A549 (cell line): ENCODE data around the gene ANO7. TPM values are rescaled to one million over a fixed set of nuclear protein-coding genes. Genes with fewer than 3 reads are reported as not detected.

Experiments used
- ATAC-seq, 2 experiments: fragments of 200-7000 bp in 1 of 2; fragments of >200 bp in 1 of 2; cut with Nextera tagmentation in 1 of 2; cut with Tn5 transposase in 1 of 2; 3 replicates each; pipeline versions ENCODE4 v1.8.0 to v1.9.1; 2018 to 2020; ENCODE audit warnings: mild to moderate bottlenecking in 1 of 2, moderate library complexity in 1 of 2
- CTCF ChIA-PET: fragments of 300-600 bp; sonication (Branson Sonifier 250); formaldehyde crosslinking; extraction: SDS; loops from one replicate; lab custom pipeline; 2021; ENCODE audit warnings: antibody characterized with exemption, inconsistent platforms; lab: Yijun Ruan, JAX
- POLR2A ChIA-PET: fragments of 350-600 bp; formaldehyde crosslinking; extraction: SDS; loops from one replicate; lab custom pipeline; 2021; ENCODE audit warnings: antibody characterized with exemption, inconsistent platforms; lab: Yijun Ruan, JAX
- DNase-seq, 2 experiments: peaks; one replicate each; pipeline versions ENCODE4 v3.0.0 to v3.0.0-alpha.2; 2011 to 2016; ENCODE audit warnings: low read depth in 1 of 2, low spot score in 1 of 2
- FAIRE-seq: peaks from 2 replicates; lab custom pipeline; 2011; peaks lifted over from hg19 to GRCh38; lab: Jason Lieb, UNC
- H3K27ac ChIP-seq, 2 experiments: fragments of >200 bp; sonication (Bioruptor Twin); formaldehyde crosslinking; 3 replicates each; pipeline ENCODE4 v1.5.1; 2016 to 2017
- H3K4me1 ChIP-seq: fragments of >200 bp; sonication (Bioruptor Twin); formaldehyde crosslinking; 3 replicates; pipeline ENCODE4 v1.6.1; 2016
- H3K4me2 ChIP-seq: fragments of >200 bp; sonication (Bioruptor Twin); formaldehyde crosslinking; 3 replicates; pipeline ENCODE4 v1.6.1; 2016
- H3K4me3 ChIP-seq: fragments of >200 bp; sonication (Bioruptor Twin); formaldehyde crosslinking; 3 replicates; pipeline ENCODE4 v1.5.1; 2016
- H3K9me3 ChIP-seq: fragments of >200 bp; sonication (Bioruptor Twin); formaldehyde crosslinking; 3 replicates; pipeline ENCODE4 v1.6.1; 2016
- CBX8 ChIP-seq: fragments of 200-600 bp; sonication (generic); IDR thresholded peaks from 2 replicates; pipeline ENCODE4 v1.6.1; 2016
- E2F6 ChIP-seq: IDR thresholded peaks from 2 replicates; pipeline ENCODE4 v1.6.1; 2012; ENCODE audit warnings: low read depth, borderline replicate concordance
- EP300 ChIP-seq, 2 experiments: fragments of >200 bp; sonication (Bioruptor Twin); formaldehyde crosslinking; IDR thresholded peaks; 2 replicates in 1 of 2; 3 replicates in 1 of 2; pipeline ENCODE4 v1.6.1; 2016 to 2017
- ESRRA ChIP-seq: fragments of 150-350 bp; IDR thresholded peaks from 2 replicates; pipeline ENCODE4 v1.6.1; 2014; ENCODE audit warnings: mild to moderate bottlenecking, low read length, borderline replicate concordance
- HOXB5 ChIP-seq: fragments of 250-450 bp; sonication (Bioruptor Pico); IDR thresholded peaks from 2 replicates; pipeline ENCODE4 v1.5.0; 2020; ENCODE audit warnings: mild to moderate bottlenecking, moderate library complexity
- MAZ ChIP-seq: fragments of 150-350 bp; IDR thresholded peaks from 2 replicates; pipeline ENCODE4 v1.6.1; 2014; ENCODE audit warnings: antibody characterized with exemption, low read depth, low read length, borderline replicate concordance
- NFE2L2 ChIP-seq: fragments of 150-350 bp; conservative IDR thresholded peaks from 2 replicates; pipeline ENCODE4 v1.6.1; 2014; ENCODE audit warnings: low read length
- NPAS2 ChIP-seq: fragments of 250-450 bp; sonication (Bioruptor Pico); IDR thresholded peaks from 2 replicates; pipeline ENCODE4 v1.8.0; 2022; ENCODE audit warnings: mild to moderate bottlenecking, moderate library complexity, borderline replicate concordance
- NR3C1 ChIP-seq: fragments of >200 bp; sonication (Bioruptor Twin); formaldehyde crosslinking; IDR thresholded peaks from 3 replicates; pipeline ENCODE4 v1.6.1; 2017
- PBX3 ChIP-seq: IDR thresholded peaks from 2 replicates; pipeline ENCODE4 v1.6.1; 2012
- PHF8 ChIP-seq: fragments of 200-600 bp; sonication (generic); IDR thresholded peaks from 2 replicates; pipeline ENCODE4 v1.6.1; 2016; ENCODE audit warnings: low read depth, mild to moderate bottlenecking, antibody characterized with exemption, moderate library complexity, borderline replicate concordance
- RFX5 ChIP-seq: fragments of 450-650 bp; IDR thresholded peaks from 2 replicates; pipeline ENCODE4 v1.7.1; 2014; ENCODE audit warnings: antibody characterized with exemption, mild to moderate bottlenecking, moderate library complexity
- RNF2 ChIP-seq: fragments of 200-600 bp; sonication (generic); IDR thresholded peaks from 2 replicates; pipeline ENCODE4 v1.6.1; 2016; ENCODE audit warnings: low read depth, mild to moderate bottlenecking, antibody characterized with exemption, moderate library complexity, borderline replicate concordance
- SMC3 ChIP-seq: fragments of >200 bp; sonication (Bioruptor Twin); formaldehyde crosslinking; IDR thresholded peaks from 3 replicates; pipeline ENCODE4 v1.6.1; 2018; ENCODE audit warnings: inconsistent platforms
- TP53 ChIP-seq: fragments of 250-450 bp; sonication (Bioruptor Pico); IDR thresholded peaks from 2 replicates; pipeline ENCODE4 v1.5.0; 2021; ENCODE audit warnings: mild to moderate bottlenecking, moderate library complexity
- ZNF302 ChIP-seq: fragments of 250-450 bp; sonication (Bioruptor Pico); IDR thresholded peaks from 2 replicates; pipeline ENCODE4 v1.9.0; 2021; ENCODE audit warnings: inconsistent platforms, mild to moderate bottlenecking, moderate library complexity
- ZSCAN20 ChIP-seq: fragments of 250-450 bp; sonication (Bioruptor Pico); IDR thresholded peaks from 2 replicates; pipeline ENCODE4 v1.8.0; 2022; ENCODE audit warnings: mild to moderate bottlenecking, moderate library complexity
- WGBS: methylation state at CpG from one replicate; pipeline ENCODE4 v1.1.6; 2017; ENCODE audit errors: missing lambda C conversion rate; 5-methylcytosine and 5-hydroxymethylcytosine counted together
- polyA plus RNA-seq, 4 experiments: library from polyadenylated mRNA; depleted of rRNA in 3 of 4; stranded (reverse); fragments of >200 nt; fragmentation: RNase III in 1 of 4; extraction: RNeasy Plus Mini Kit Qiagen cat#74134 plus additional on column Dnase treatment in 1 of 4; gene quantifications; 2 replicates in 3 of 4; 3 replicates in 1 of 4; pipeline ENCODE4 v1.2.3, GENCODE V29; 2011 to 2017
- TF ChIP-seq, protein P1 (sequence below): fragments of 200-600 bp; sonication (generic); IDR thresholded peaks from 2 replicates; pipeline ENCODE4 v1.6.1; 2016; ENCODE audit warnings: antibody characterized with exemption, mild to moderate bottlenecking, moderate library complexity
- TF ChIP-seq, protein P2 (sequence below): IDR thresholded peaks from 2 replicates; pipeline ENCODE4 v1.6.1; 2012
- TF ChIP-seq, protein P3 (sequence below): fragments of 150-350 bp; IDR thresholded peaks from 2 replicates; pipeline ENCODE4 v1.6.1; 2014; ENCODE audit warnings: low read depth, mild to moderate bottlenecking, low read length
- TF ChIP-seq, protein P4 (sequence below): fragments of 250-450 bp; sonication (Bioruptor Pico); IDR thresholded peaks from 2 replicates; pipeline ENCODE4 v1.5.0; 2020; ENCODE audit warnings: low read depth, mild to moderate bottlenecking, moderate library complexity

ANO7 gene
- polyA plus RNA-seq, 2 of the 4 experiments (the other 2 are of a cell fraction): 0.92 to 2.7 TPM

- no peak overlapping the region for H3K4me2 ChIP-seq
- H3K27ac ChIP-seq: no peak overlapping the region
- no peaks in the 10 kb centered on the region for H3K4me1 ChIP-seq
- no peak overlapping the region for H3K4me3 ChIP-seq
- ATAC-seq: no peak
- H3K9me3 ChIP-seq: no peaks in the 10 kb centered on the region
- ChIA-PET POLR2A (no interaction called here), CTCF (no interaction called here)
- no peak for DNase-seq
- WGBS: 96% methylated on average over 5 of the region's 6 CpGs
- TF ChIP-seq ESRRA (no peak), MAZ (no peak), PBX3 (no peak), CBX8 (no peak), SMC3 (no peak), ZNF302 (CRISPR knock-in tag) (no peak), NR3C1 (no peak), PHF8 (no peak), RFX5 (no peak), HOXB5 (CRISPR knock-in tag) (no peak), TP53 (CRISPR knock-in tag) (no peak)
- TF ChIP-seq, protein P1, sequence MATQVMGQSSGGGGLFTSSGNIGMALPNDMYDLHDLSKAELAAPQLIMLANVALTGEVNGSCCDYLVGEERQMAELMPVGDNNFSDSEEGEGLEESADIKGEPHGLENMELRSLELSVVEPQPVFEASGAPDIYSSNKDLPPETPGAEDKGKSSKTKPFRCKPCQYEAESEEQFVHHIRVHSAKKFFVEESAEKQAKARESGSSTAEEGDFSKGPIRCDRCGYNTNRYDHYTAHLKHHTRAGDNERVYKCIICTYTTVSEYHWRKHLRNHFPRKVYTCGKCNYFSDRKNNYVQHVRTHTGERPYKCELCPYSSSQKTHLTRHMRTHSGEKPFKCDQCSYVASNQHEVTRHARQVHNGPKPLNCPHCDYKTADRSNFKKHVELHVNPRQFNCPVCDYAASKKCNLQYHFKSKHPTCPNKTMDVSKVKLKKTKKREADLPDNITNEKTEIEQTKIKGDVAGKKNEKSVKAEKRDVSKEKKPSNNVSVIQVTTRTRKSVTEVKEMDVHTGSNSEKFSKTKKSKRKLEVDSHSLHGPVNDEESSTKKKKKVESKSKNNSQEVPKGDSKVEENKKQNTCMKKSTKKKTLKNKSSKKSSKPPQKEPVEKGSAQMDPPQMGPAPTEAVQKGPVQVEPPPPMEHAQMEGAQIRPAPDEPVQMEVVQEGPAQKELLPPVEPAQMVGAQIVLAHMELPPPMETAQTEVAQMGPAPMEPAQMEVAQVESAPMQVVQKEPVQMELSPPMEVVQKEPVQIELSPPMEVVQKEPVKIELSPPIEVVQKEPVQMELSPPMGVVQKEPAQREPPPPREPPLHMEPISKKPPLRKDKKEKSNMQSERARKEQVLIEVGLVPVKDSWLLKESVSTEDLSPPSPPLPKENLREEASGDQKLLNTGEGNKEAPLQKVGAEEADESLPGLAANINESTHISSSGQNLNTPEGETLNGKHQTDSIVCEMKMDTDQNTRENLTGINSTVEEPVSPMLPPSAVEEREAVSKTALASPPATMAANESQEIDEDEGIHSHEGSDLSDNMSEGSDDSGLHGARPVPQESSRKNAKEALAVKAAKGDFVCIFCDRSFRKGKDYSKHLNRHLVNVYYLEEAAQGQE: no peak
- TF ChIP-seq, protein P2, sequence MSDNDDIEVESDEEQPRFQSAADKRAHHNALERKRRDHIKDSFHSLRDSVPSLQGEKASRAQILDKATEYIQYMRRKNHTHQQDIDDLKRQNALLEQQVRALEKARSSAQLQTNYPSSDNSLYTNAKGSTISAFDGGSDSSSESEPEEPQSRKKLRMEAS: no peak
- TF ChIP-seq, protein P3, sequence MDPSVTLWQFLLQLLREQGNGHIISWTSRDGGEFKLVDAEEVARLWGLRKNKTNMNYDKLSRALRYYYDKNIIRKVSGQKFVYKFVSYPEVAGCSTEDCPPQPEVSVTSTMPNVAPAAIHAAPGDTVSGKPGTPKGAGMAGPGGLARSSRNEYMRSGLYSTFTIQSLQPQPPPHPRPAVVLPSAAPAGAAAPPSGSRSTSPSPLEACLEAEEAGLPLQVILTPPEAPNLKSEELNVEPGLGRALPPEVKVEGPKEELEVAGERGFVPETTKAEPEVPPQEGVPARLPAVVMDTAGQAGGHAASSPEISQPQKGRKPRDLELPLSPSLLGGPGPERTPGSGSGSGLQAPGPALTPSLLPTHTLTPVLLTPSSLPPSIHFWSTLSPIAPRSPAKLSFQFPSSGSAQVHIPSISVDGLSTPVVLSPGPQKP: no peak
- TF ChIP-seq, protein P4, sequence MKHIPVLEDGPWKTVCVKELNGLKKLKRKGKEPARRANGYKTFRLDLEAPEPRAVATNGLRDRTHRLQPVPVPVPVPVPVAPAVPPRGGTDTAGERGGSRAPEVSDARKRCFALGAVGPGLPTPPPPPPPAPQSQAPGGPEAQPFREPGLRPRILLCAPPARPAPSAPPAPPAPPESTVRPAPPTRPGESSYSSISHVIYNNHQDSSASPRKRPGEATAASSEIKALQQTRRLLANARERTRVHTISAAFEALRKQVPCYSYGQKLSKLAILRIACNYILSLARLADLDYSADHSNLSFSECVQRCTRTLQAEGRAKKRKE (CRISPR knock-in tag): no peak
- FAIRE-seq: no peak
These were observed 46.4 kb upstream of the ANO7 start for GRCh38 chr2:241142063-241142462.

DNA sequence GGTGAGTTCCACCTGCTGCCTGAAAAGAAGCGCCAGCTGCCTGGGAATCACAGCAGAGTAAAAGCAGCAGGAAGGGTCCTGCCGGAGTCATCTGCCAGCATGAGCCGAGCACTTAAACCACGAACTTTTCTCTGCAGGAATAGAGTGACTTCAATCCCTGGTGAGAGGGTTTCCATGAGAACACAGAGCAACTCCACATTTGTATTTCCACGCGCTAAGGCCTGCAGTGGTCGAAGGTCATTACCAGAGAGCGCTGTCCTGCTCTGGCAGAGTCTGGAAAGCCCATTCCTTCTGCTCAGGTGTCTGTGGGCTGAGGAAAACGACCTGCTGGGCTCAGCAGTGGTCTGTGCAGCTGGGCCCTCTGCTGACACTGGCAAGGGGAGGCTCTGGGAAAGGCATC is 45.9 kb upstream of the ANO7 start:
- POLR2A ChIA-PET: no interaction called here
- no peak overlapping the region for H3K4me2 ChIP-seq
- DNase-seq (no peak), FAIRE-seq (no peak), ATAC-seq (no peak)
- no peak overlapping the region for H3K4me3 ChIP-seq
- no peaks in the 10 kb centered on the region for H3K9me3 ChIP-seq
- H3K27ac ChIP-seq: no peak overlapping the region
- CTCF ChIA-PET: no interaction called here
- 86% methylated on average over 9 of the region's 9 CpGs for WGBS
- H3K4me1 ChIP-seq: no peaks in the 10 kb centered on the region
- no peak for TF ChIP-seq RNF2
- no peak for TF ChIP-seq E2F6
- no peak for TF ChIP-seq EP300 (IDR thresholded peaks at IDR 0.05)
- TF ChIP-seq NFE2L2: no peak
- TF ChIP-seq ZSCAN20 (CRISPR knock-in tag): no peak
- TF ChIP-seq NPAS2 (CRISPR knock-in tag): no peak
